Measurements from ENCODE around the gene PHRF1.
A peak's percentile ranks its signal among the peaks of the same experiment; 100 is the strongest.

Gene PHRF1

GRCh38 chr11:537622-538430, 38.4 kb upstream of the PHRF1 start:
- DNase-seq (ENCODE audit: low read depth in 3 of 3, low spot score in 1 of 3) = no peak

DNA sequence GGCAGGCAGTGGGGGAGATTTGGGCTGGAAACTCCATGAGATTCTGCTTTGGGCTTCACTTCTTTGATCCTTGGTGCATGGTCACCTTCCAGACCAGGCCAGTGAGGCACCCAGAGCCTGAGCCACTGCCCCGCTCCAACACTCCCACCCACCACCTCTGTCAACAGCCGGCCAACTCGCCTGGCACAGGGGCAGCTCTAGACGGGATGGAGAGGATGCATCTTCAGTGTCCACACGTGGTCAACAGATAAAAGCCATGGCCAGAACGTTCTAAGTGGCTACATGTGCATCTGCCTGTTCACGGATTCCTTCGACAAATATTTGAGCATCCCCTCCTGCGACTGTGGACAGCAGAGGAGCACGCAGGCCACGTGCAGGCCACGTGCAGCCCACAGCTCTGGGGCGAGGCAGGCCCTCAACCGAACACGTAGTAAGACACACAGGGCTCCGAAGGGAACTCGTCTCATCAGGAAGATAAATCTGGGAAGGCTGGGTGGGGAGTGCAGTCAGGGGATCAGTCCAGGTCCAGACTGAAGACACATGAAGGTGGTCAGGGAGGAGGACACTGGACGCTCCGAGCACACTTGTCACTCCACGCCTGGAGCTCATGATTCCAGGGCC, 37.7 kb upstream of the PHRF1 start:
- no peak for DNase-seq (ENCODE audit: low read depth in 3 of 3, low spot score in 1 of 3)

DNA sequence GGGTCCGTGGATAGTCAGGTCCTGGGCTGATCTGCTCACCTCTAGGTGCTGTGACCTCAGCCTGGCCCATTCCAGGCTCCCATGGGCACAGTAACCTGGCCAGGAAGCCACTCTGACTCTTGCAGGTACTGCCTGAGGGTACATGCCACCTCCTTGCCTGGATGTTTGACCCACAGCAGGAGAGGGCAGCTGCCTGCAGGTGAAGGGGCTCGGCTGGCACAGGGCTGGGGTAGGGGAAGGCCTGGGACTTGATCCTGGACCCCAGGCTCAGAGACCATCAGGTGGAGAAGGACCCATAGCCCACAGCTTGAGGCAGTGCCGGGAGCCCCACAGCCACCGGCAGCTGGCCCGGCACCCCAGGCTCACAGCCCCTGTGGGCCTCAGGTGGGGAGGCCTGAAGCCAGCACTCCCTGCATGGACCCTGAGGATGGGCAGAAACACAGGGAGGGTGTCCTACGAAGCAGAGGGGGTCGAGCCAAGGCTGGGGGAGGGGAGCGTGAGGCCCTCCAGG, 36.2 kb upstream of the PHRF1 start:
- no peak for DNase-seq (ENCODE audit: low read depth in 3 of 3, low spot score in 1 of 3)

DNA sequence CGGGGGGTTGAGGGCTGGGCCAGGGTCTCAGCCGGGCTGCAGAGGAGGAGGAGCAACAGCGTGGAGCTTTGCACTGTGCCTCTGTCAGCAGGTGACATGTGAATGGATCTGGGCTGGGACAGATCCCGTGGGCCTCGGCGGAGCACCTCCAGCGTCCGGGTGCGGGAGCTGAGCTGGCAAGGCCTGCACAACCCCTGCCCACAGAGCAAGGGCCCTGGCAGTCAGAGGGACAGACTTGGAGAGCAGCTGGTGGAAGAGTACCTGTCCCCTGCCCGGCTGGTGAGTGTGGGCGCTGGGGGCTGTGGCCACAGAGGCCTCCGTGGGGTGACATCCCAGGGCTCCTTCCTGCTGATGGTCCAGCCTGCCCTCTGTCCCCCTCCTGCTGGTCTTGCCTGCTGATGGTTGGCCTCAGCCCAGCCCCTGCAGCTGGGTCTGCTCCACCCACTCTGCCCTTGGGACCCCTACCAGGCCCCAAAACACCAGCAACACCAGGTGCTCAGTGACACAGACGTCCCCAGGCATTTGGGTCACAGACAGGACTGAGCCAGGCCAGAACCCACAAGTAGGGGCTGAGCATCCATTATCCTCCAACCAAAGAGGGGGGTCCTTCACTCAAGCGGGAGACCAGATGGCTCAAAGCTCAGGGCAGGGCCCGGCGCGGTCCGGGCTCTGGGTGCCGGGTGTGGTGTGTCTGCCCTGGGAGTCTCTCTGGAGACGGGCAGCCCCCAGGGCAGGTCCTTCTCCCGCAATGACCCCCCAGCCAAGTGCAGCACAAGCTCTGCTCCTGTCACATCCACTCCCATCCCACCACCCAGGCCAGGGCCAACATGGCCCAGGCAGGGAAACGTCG, 35.5 kb upstream of the PHRF1 start:
- no peak for DNase-seq (ENCODE audit: low read depth in 3 of 3, low spot score in 1 of 3)

- DNase-seq (ENCODE audit: low read depth in 3 of 3, low spot score in 1 of 3) = no peak
These were observed 34.8 kb upstream of the PHRF1 start for GRCh38 chr11:541433-541885.

DNA sequence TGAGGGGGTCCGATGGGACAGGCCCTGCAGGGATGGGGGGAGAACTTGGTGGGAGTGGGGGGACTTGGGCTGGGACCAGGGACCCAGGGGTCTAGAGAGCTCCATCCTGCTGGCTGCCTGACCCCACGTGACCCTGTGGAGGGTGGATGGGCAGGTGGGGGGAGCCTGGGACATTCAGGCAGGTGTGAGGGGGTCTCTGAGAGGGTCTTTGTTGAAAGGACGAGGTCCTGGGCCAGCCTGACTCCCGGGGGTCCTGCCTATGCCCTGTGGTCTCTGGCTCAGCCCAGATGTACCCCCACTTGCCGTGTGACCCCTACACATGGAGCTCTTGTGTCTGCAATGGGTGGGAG, 31.5 kb upstream of the PHRF1 start:
- DNase-seq (ENCODE audit: low read depth in 3 of 3, low spot score in 1 of 3) = no peak

- no peak for DNase-seq (ENCODE audit: low read depth in 3 of 3, low spot score in 1 of 3)
These were observed 31.1 kb upstream of the PHRF1 start for GRCh38 chr11:545171-545570.

GRCh38 chr11:548700-549603, 27.3 kb upstream of the PHRF1 start:
- DNase-seq (ENCODE audit: low read depth in 3 of 3, low spot score in 1 of 3) = no peak

DNA sequence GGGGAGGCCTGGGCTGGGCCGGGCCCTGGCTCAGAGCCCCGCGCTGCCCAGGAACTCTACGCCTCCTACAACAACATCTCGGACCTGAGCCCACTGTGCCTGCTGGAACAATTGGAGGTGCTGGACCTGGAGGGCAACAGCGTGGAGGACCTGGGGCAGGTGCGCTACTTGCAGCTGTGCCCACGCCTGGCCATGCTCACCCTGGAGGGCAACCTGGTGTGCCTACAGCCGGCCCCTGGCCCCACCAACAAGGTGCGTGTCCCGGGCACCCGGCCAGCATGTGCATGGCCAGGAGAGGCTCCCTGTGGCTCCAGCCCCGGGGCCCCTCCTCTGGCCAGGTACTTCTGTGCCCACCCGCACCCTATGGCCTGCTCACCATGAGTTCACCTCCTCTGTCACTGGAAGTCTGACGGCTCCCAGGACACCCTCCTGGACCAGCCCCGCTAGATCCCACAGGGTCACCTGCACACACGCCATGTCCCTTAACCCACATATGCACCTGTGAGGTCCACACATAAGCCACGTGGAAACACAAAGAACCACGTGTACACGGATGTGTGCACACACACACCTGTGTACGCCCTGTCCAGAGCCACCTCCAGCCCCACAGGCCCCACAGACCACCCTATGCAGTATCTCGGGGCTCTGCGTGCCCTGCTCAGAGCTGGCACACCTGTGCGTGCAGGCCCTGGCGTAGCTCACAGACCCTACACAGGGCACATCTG, 26.1 kb upstream of the PHRF1 start:
- DNase-seq (ENCODE audit: low read depth in 3 of 3, low spot score in 1 of 3) = no peak

GRCh38 chr11:550746-551085, 25.6 kb upstream of the PHRF1 start:
- DNase-seq (ENCODE audit: low read depth in 3 of 3, low spot score in 1 of 3) = no peak

- no peak for DNase-seq (ENCODE audit: low read depth in 3 of 3, low spot score in 1 of 3)
These were observed 25.1 kb upstream of the PHRF1 start for GRCh38 chr11:551131-551530.

DNA sequence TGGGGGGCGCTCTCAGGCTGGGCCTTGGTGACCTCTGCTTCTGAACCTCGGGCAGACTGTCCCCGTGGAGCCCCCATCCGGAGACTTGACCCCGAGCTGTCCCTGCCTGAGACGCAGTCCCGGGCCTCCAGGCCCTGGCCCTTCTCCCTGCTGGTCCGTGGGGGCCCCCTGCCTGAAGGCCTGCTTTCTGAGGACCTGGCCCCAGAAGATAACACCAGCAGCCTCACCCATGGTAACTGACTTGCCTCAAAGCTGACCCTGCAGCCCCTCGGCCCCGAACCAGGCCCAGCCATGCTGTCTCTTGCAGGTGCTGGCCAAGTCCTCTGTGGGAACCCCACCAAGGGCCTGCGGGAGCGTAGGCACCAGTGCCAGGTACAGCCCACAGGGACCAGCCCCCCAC, 24.7 kb upstream of the PHRF1 start:
- DNase-seq (ENCODE audit: low read depth in 3 of 3, low spot score in 1 of 3) = no peak

DNA sequence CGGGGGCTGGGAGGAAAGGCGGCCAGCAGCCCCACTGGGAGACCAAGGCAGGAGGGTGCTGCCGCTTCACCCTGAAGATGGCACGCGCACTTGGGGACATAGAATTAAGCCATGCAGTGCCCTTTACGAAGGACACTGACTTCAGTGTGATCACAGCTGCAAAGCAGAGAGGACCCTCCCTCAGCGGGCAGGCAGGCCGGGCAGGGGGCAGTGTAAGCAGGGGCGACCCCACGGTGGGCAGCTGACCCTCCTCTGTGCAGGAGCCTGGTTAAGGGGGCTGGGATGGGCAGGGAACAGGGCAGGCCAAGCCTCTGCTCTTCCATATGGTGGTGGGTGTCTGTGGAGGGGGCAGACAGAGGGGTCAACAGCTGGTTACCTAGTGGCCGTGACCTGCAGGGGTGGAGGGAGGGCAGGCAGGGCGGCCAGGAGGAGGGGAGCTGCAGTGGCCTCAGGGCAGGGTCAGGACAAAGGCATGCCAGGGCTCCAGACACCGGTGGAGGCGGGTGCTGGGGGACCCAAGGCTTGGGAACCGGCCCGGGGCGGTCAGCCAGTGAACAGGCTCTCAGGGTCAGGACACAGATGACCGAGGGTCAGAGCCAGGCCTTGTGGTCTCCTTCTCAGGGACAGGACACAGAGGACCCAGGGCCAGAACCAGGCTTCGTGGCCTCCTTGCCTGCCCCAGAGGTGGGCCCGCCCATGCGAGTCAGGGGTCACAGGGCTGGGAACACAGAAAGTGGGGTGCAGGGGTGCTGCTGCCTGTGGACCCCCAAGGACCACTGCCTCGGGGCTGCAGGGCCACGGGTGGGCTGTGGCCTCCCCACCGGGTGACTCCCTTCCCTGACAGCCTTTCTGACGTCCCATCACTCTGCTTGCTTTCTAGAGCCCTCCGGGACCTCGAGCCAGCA, 22.9 kb upstream of the PHRF1 start:
- no peak for DNase-seq (ENCODE audit: low read depth in 3 of 3, low spot score in 1 of 3)

- no peak for DNase-seq (ENCODE audit: low read depth in 3 of 3, low spot score in 1 of 3)
These were observed 22.3 kb upstream of the PHRF1 start for GRCh38 chr11:553988-554340.

GRCh38 chr11:554428-555226, 21.6 kb upstream of the PHRF1 start:
- peak; percentile 36 to 67 (median 65) for DNase-seq (ENCODE audit: low read depth in 3 of 3, low spot score in 1 of 3)

DNA sequence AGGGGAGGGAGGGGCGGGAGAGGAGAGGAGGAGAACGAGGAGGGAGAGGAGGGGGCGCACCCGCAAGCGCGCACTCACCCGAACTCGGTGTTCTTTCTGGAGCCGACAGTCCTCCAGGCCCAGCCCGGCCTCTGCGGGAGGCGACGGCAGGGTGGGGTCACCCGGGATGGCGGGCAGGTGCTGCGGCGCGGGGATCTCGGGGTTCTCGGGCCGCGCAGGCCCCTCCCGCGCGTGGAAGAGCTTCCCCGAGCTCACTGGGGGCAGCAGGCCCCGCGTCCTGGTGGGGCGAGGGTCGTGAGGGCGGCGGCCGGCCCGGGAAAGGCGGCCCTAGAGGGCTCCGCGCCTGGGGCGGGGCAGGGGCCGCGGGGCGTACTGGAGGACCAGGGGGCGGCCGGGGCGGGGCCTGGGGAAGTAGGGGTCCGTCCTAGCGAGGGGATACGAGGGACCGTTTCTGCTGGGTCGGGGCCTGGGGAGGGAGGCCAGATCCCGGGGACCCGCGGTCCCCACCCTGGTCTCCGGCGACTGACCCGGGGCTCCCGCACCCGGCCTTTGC, 21.0 kb upstream of the PHRF1 start:
- DNase-seq (ENCODE audit: low read depth in 3 of 3, low spot score in 1 of 3) = no peak

- DNase-seq (ENCODE audit: low read depth in 3 of 3, low spot score in 1 of 3) = no peak
These were observed 20.2 kb upstream of the PHRF1 start for GRCh38 chr11:555780-556661.
